ENCODE measurements around the gene KCNIP1.
"Not testable (repeated sequence)": the region's sequence is repeated elsewhere in the genome, so short reads cannot be mapped to it uniquely, and the experiment has no call there.

KCNIP1 gene

DNA sequence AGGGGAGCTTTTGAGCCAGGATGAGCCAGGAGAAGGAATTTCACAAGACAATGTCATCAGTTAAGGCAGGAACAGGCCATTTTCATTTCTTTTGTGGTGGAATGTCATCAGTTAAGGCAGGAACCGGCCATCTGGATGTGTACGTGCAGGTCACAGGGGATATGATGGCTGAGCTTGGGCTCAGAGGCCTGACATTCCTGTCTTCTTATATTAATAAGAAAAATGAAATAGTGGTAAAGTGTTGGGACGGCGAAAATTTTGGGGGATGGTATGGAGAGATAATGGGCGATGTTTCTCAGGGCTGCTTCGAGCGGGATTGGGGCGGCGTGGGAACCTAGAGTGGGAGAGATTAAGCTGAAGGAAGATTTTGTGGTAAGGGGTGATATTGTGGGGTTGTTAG lies 258.5 kb downstream of the KCNIP1 start:
- not testable (repeated sequence) for DNase-seq (ENCODE audit: extremely low read depth in 1 of 2, low read depth in 1 of 2)

GRCh38 chr5:170765868-170766267 lies 262.0 kb downstream of the KCNIP1 start:
- DNase-seq (ENCODE audit: extremely low read depth in 1 of 2, low read depth in 1 of 2), result not testable (repeated sequence)

- DNase-seq (ENCODE audit: extremely low read depth in 1 of 2, low read depth in 1 of 2), result no peak
These were observed 265.4 kb downstream of the KCNIP1 start for GRCh38 chr5:170769246-170769645.

- no peak for DNase-seq (ENCODE audit: extremely low read depth in 1 of 2, low read depth in 1 of 2)
These were observed 266.1 kb downstream of the KCNIP1 start for GRCh38 chr5:170769898-170770416.

DNA sequence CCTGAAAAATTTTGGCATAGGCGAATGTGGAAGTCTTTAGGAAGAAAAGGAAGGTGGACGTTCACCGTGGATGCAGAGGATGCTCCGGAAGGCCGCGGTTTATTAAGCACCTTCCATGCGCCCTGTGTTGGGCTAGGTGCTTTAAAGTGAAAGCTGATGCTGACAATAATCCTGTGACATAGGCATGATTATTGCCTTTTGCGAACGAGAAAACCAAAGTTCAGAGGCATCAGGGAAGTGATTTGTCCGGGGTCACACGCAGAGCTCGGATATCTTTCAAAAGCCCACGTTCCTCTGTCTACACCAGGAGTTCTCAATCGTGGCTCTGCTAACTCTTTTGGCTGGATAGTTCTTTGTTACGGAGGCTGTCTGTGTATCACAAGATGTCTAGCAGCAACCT lies 267.7 kb downstream of the KCNIP1 start:
- no peak for DNase-seq (ENCODE audit: extremely low read depth in 1 of 2, low read depth in 1 of 2)

DNA sequence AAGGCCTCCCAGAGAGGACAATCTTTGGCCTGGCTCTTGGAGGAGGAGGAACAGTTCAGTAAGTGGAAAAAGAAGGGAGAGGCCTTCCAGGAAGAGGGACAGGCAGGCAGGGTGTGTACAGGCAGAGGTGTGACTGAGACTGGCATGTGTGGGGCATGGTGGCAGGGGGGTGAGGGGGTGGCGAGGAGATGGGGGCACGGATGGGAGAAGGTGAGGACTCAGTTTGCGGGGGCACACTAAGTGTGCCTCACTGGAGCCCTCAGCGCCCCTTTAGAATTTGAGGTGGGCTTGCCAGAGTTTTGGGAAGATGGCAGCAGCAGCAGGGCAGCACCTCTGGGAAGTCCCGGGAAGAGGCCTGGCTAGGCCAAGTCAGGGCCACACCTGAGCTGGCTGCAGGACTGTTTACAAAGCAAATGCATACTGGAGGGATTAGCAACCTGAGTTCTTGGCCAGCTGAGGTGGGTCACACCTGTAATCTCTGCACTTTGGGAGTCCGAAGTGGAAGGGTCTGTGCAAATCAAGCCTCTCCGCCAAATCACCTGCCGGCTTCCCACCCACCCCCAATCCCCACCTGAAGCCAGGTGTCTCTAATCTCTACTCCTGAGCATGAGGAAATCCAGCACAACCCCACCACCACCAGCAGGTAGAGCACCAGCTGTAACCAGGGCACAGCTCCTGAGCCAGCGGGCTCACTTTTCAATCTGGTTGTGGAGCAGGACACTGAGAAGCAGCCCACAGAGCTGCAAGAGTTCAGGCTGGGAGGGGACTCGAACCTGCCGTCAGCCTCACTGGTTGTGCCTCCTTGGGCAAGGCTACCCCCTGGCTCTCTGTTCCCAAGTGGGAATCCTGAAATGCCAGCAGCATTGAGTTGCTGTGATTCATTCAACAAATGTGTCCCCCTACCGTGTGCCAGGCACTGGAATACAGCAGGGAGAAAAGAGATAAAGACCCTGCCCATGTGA lies 269.5 kb downstream of the KCNIP1 start:
- no peak for DNase-seq (ENCODE audit: extremely low read depth in 1 of 2, low read depth in 1 of 2)

- no peak for DNase-seq (ENCODE audit: extremely low read depth in 1 of 2, low read depth in 1 of 2)
These were observed 271.0 kb downstream of the KCNIP1 start for GRCh38 chr5:170774831-170775230.

DNA sequence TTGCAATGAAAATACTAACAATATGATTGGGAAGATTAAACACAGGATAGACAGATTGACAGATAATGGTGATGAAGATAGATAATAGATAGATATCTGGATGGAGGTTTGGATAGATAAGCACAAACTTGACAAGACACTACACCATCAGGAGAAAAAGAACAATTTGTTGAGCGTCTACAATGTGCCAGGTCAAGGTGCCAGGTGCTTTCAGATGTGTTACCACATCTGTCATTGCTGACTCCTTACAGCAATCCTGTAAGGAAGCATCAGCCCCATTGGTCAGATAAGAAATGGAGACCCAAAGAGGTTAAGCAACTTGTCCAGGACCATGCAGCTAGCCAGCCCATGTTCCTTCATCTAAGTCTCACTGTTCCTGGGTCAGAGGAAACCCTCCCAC lies 278.1 kb downstream of the KCNIP1 start:
- no peak for DNase-seq (ENCODE audit: extremely low read depth in 1 of 2, low read depth in 1 of 2)

DNA sequence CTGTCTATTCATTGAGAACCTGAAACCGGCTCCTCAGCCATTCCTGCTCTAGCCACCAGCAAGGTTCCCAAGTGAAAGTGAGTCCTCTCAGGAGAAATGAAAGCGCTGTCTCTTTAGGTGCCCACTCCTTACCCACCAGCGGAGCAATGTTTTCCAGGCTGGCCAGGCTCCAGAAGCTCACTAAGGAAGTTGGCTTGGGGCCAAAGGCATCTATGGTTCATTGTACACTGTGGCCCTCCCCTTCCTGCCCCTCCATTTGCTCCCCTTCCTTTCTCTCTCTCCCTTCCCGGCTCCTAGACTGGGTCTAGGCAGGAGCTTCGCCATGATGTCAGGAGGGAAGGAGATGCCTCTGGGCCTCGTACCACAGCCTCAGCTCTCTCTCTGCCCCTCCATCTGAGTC lies 278.6 kb downstream of the KCNIP1 start:
- DNase-seq (ENCODE audit: extremely low read depth in 1 of 2, low read depth in 1 of 2), result no peak

GRCh38 chr5:170783498-170784247 lies 279.9 kb downstream of the KCNIP1 start, which contains the start of gene GABRP:
TSS of gene GABRP (plus strand) at chr5:170783725. CDS start at chr5:170788616, 4,891 bp downstream.
- DNase-seq (ENCODE audit: extremely low read depth in 1 of 2, low read depth in 1 of 2), result no peak

DNA sequence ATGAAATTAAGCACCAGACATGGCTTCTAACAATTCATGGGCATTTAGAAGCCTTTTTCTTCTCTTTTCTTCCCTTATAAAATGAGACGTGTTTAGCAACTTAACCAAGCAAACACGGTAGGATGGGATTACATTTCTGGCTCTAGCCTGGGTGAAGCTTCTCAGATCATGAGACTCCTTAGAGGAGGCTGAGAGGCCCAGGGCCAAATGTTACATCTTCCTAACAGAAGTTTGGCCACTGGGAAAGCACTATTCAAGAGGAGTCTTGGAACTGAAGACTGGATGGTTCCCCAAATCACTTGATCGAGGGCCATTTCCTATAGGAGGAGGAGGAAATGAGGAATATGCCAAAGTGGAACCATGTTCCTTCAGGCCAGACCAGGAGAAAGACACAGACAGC lies 281.6 kb downstream of the KCNIP1 start:
- DNase-seq (ENCODE audit: extremely low read depth in 1 of 2, low read depth in 1 of 2), result no peak
